ENCODE data around the gene MAPKBP1. TPM values are rescaled to one million over a fixed set of nuclear protein-coding genes. Genes with fewer than 3 reads are reported as not detected.

Gene MAPKBP1
- total RNA-seq, 1 experiment from 2014 or later, result 29.3 TPM

GRCh38 chr15:41825572-41826535, 51.6 kb downstream of the MAPKBP1 start:
- intact Hi-C loops (cut with micrococcal nuclease; ENCODE audit: unreplicated experiment), result no loop called here
- TF ChIP-seq EZH2 (IDR thresholded peaks at IDR 0.05; ENCODE audit: borderline replicate concordance, low read depth, low read length, poor library complexity, severe bottlenecking) (no peak), CTCF (conservative IDR thresholded peaks at IDR 0.05; ENCODE audit: low read depth, low read length) (no peak)
- Histone ChIP-seq H3K27me3 (replicated peaks; ENCODE audit: insufficient read depth, low read depth, low read length, poor library complexity) (no peaks in the 10 kb centered on the region), H3K4me3 (ENCODE audit: low read depth, low read length, poor library complexity, severe bottlenecking) (no peak overlapping the region), H3K9me3 (ENCODE audit: low read depth, low read length, poor library complexity, severe bottlenecking) (no peaks in the 10 kb centered on the region), H3K4me1 (ENCODE audit: insufficient read depth, low read length, poor library complexity, severe bottlenecking) (peaks cover 5% of the 10 kb centered on the region), H3K27ac (ENCODE audit: low read depth, low read length, poor library complexity, severe bottlenecking) (no peak overlapping the region), H3K36me3 (ENCODE audit: insufficient read depth, low read length, poor library complexity, severe bottlenecking) (peaks cover 12% of the 10 kb centered on the region)
- CTCF ChIA-PET, result no interaction called here
- BruUV-seq (replicated peaks), result no TSS peak
- POLR2A ChIA-PET (ENCODE audit: low non-redundant PET), result no interaction called here
- DNase-seq (ENCODE audit: low spot score), result peak; percentile 26

DNA sequence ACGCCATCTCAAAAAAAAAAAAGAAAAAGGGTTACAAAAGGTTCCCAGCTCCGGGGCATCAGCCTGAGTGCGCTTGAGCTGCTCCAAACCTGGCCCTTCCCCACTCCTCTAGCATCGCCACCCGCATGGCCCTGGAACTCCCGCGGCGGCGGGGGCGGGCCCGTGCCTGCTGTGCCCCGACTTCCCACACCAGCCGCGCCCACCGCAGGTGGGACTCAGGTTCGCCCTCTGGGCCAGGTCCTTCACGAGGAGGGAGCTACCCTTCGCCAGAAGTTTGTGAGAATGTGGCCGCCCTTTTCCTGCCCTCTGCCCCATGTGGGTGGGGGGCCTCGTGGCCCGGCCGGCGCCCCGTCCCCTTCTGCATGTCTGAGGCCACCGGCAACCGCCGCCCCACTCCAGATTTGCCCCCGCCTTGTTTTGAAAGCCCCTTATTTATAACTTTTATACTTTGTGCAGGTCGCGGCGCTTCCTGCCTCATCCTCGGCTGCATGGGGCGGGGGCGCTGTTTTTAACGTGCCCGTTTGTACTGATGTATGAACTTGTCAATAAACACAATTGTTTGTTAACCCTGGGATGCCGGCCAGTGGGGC, 53.1 kb downstream of the MAPKBP1 start:
- intact Hi-C loops (cut with micrococcal nuclease; ENCODE audit: unreplicated experiment), result no loop called here
- BruUV-seq (replicated peaks), result no TSS peak
- CTCF ChIA-PET, result no interaction called here

More for the DNA sequence above, 53.1 kb downstream of the MAPKBP1 start:
- POLR2A ChIA-PET (ENCODE audit: low non-redundant PET), result no interaction called here
- peaks cover 11% of the 10 kb centered on the region for H3K36me3 ChIP-seq (ENCODE audit: insufficient read depth, low read length, poor library complexity, severe bottlenecking)
- peak overlapping the region; percentile 50 for H3K27ac ChIP-seq (ENCODE audit: low read depth, low read length, poor library complexity, severe bottlenecking)
- peaks cover 5% of the 10 kb centered on the region for H3K4me1 ChIP-seq (ENCODE audit: insufficient read depth, low read length, poor library complexity, severe bottlenecking)
- DNase-seq (ENCODE audit: low spot score), result no peak
- TF ChIP-seq EZH2 (IDR thresholded peaks at IDR 0.05; ENCODE audit: borderline replicate concordance, low read depth, low read length, poor library complexity, severe bottlenecking) (no peak), CTCF (conservative IDR thresholded peaks at IDR 0.05; ENCODE audit: low read depth, low read length) (0 out of 2 replicates have a peak, but pooled peaks have one; percentile 14)
- H3K9me3 ChIP-seq (ENCODE audit: low read depth, low read length, poor library complexity, severe bottlenecking), result no peaks in the 10 kb centered on the region
- H3K27me3 ChIP-seq (replicated peaks; ENCODE audit: insufficient read depth, low read depth, low read length, poor library complexity), result no peaks in the 10 kb centered on the region
- peak overlapping the region; percentile 88 for H3K4me3 ChIP-seq (ENCODE audit: low read depth, low read length, poor library complexity, severe bottlenecking)

All from A673 (cell line).